ENCODE data around the gene CEACAM19.
"Not testable (repeated sequence)": the region's sequence is repeated elsewhere in the genome, so short reads cannot be mapped to it uniquely, and the experiment has no call there.

Gene CEACAM19

GRCh38 chr19:44703336-44704078, 32.2 kb downstream of the CEACAM19 start:
- DNase-seq: no peak

GRCh38 chr19:44704982-44705381, 33.7 kb downstream of the CEACAM19 start:
- DNase-seq: no peak

GRCh38 chr19:44705502-44706010, 34.3 kb downstream of the CEACAM19 start:
- no peak for DNase-seq

GRCh38 chr19:44706506-44707236, 35.4 kb downstream of the CEACAM19 start:
- DNase-seq: no peak

- DNase-seq: no peak
These were observed 36.5 kb downstream of the CEACAM19 start for GRCh38 chr19:44707794-44708193.

- no peak for DNase-seq
These were observed 37.7 kb downstream of the CEACAM19 start for GRCh38 chr19:44708940-44709339.

GRCh38 chr19:44709434-44710266, 38.4 kb downstream of the CEACAM19 start:
- not testable (repeated sequence) for DNase-seq

- DNase-seq: no peak
These were observed 39.2 kb downstream of the CEACAM19 start for GRCh38 chr19:44710483-44710882.

GRCh38 chr19:44712864-44713515, 41.7 kb downstream of the CEACAM19 start:
- no peak for DNase-seq

GRCh38 chr19:44714597-44715169, 43.4 kb downstream of the CEACAM19 start:
- DNase-seq: no peak

GRCh38 chr19:44717603-44718002, 46.3 kb downstream of the CEACAM19 start:
- no peak for DNase-seq

- DNase-seq: peak; percentile 64
These were observed 47.4 kb downstream of the CEACAM19 start for GRCh38 chr19:44718441-44719261.

GRCh38 chr19:44719262-44719701, 48.0 kb downstream of the CEACAM19 start:
- DNase-seq: no peak

- not testable (repeated sequence) for DNase-seq
These were observed 49.1 kb downstream of the CEACAM19 start for GRCh38 chr19:44720396-44720795.

- DNase-seq: no peak
These were observed 49.7 kb downstream of the CEACAM19 start for GRCh38 chr19:44720945-44721344.

GRCh38 chr19:44721369-44721768, 50.1 kb downstream of the CEACAM19 start:
- not testable (repeated sequence) for DNase-seq

- no peak for DNase-seq
These were observed 51.1 kb downstream of the CEACAM19 start for GRCh38 chr19:44722131-44723121.

- no peak for DNase-seq
These were observed 52.1 kb downstream of the CEACAM19 start for GRCh38 chr19:44723299-44723951.

GRCh38 chr19:44723952-44724319, 52.7 kb downstream of the CEACAM19 start:
- DNase-seq: peak; percentile 87

All from left hindlimb (tissue), 1 donor.